Measurements from ENCODE around the gene NR3C2.

DNA sequence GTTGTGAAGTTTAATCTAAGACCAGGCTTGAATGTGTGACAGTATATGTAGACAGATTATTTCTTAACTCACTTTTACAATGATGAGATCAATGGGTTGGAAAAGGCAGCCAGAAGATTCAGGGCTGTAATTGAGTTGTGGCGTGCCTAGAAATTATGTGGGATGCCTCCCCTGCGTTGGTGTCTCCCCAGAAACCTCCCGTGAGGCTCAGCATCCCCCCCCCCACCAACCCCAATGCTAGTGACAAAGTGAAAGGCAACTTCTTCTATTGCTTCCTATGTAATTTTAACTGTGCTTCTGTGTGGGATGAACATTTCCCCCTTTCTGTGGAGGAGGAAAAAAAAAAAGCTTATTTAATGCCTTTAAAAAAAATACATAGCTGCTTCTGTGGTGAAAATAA is 412.4 kb downstream of the NR3C2 start:
- TF ChIP-seq, protein P1, sequence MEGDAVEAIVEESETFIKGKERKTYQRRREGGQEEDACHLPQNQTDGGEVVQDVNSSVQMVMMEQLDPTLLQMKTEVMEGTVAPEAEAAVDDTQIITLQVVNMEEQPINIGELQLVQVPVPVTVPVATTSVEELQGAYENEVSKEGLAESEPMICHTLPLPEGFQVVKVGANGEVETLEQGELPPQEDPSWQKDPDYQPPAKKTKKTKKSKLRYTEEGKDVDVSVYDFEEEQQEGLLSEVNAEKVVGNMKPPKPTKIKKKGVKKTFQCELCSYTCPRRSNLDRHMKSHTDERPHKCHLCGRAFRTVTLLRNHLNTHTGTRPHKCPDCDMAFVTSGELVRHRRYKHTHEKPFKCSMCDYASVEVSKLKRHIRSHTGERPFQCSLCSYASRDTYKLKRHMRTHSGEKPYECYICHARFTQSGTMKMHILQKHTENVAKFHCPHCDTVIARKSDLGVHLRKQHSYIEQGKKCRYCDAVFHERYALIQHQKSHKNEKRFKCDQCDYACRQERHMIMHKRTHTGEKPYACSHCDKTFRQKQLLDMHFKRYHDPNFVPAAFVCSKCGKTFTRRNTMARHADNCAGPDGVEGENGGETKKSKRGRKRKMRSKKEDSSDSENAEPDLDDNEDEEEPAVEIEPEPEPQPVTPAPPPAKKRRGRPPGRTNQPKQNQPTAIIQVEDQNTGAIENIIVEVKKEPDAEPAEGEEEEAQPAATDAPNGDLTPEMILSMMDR (conservative IDR thresholded peaks at IDR 0.05; ENCODE audit: low read depth, low read length) = no peak
- no peak for TF ChIP-seq EZH2 (IDR thresholded peaks at IDR 0.05; ENCODE audit: low read length, unreplicated experiment)
